Testis (tissue), 2 donors: Measurements from ENCODE around the gene RCAN2.

Source experiments
- CTCF ChIP-seq, 3 experiments: fragments of 450-650 bp in 2 of 3; fragments of 200-600 bp in 1 of 3; sonication (generic) in 1 of 3; IDR thresholded peaks; one replicate each; pipeline ENCODE4 v1.5.1; 2016 to 2019; ENCODE audit warnings: antibody characterized with exemption in 3 of 3, mild to moderate bottlenecking in 2 of 3, moderate library complexity in 1 of 3
- POLR2A ChIP-seq: fragments of 450-650 bp; IDR thresholded peaks from one replicate; pipeline ENCODE4 v1.6.1; 2017; ENCODE audit warnings: antibody characterized with exemption, mild to moderate bottlenecking, moderate library complexity

GRCh38 chr6:46469021-46469420 is 22.2 kb downstream of the RCAN2 start:
- no peak for TF ChIP-seq CTCF (IDR thresholded peaks at IDR 0.05)
- TF ChIP-seq POLR2A: no peak
